SK-N-SH treated with all-trans-retinoic acid at 6 μM for 48 hours (cell line): ENCODE results near the gene ADGRL2.
"Not testable (repeated sequence)": the region's sequence is repeated elsewhere in the genome, so short reads cannot be mapped to it uniquely, and the experiment has no call there.

Experiments used
- ATAC-seq: fragments of 200-7000 bp; cut with Tn5 transposase; 3 replicates; pipeline ENCODE4 v1.9.1; 2020; ENCODE audit warnings: mild to moderate bottlenecking, moderate library complexity
- ARNTL ChIP-seq: fragments of 450-650 bp; formaldehyde crosslinking; IDR thresholded peaks from 2 replicates; pipeline ENCODE4 v1.5.0; 2020; ENCODE audit warnings: low read depth, mild to moderate bottlenecking, moderate library complexity, borderline replicate concordance
- BACH2 ChIP-seq: fragments of 250-450 bp; sonication (Bioruptor Pico); IDR thresholded peaks from 2 replicates; pipeline ENCODE4 v1.9.0; 2021; ENCODE audit warnings: mild to moderate bottlenecking, borderline replicate concordance
- CREB5 ChIP-seq: fragments of 250-450 bp; sonication (Bioruptor Pico); IDR thresholded peaks from 2 replicates; pipeline ENCODE4 v1.5.1; 2020; ENCODE audit warnings: low read depth, mild to moderate bottlenecking, moderate library complexity
- CSDC2 ChIP-seq: fragments of 250-450 bp; sonication (Bioruptor Pico); IDR thresholded peaks from 2 replicates; pipeline ENCODE4 v1.5.0; 2020; ENCODE audit warnings: mild to moderate bottlenecking, moderate library complexity
- ESRRG ChIP-seq: fragments of 250-450 bp; sonication (Bioruptor Pico); IDR thresholded peaks from 2 replicates; pipeline ENCODE4 v1.6.1; 2021; ENCODE audit warnings: mild to moderate bottlenecking
- GLIS3 ChIP-seq: fragments of 250-450 bp; sonication (Bioruptor Pico); IDR thresholded peaks from 2 replicates; pipeline ENCODE4 v1.5.0; 2020; ENCODE audit warnings: mild to moderate bottlenecking, moderate library complexity
- ISL1 ChIP-seq: fragments of 250-450 bp; sonication (Bioruptor Pico); IDR thresholded peaks from 2 replicates; pipeline ENCODE4 v2.1.2; 2022; ENCODE audit warnings: mild to moderate bottlenecking, moderate library complexity
- OSR1 ChIP-seq: fragments of 250-450 bp; sonication (Bioruptor Pico); IDR thresholded peaks from 2 replicates; pipeline ENCODE4 v1.8.0; 2022; ENCODE audit warnings: moderate library complexity, mild to moderate bottlenecking, inconsistent platforms
- PPARA ChIP-seq: fragments of 250-450 bp; sonication (Bioruptor Pico); IDR thresholded peaks from 2 replicates; pipeline ENCODE4 v1.5.0; 2020; ENCODE audit warnings: mild to moderate bottlenecking, borderline replicate concordance
- RARB ChIP-seq: fragments of 250-450 bp; sonication (Bioruptor Pico); IDR thresholded peaks from 2 replicates; pipeline ENCODE4 v1.8.0; 2021; ENCODE audit warnings: mild to moderate bottlenecking, moderate library complexity
- SNAI2 ChIP-seq: fragments of 250-450 bp; sonication (Bioruptor Pico); IDR thresholded peaks from 2 replicates; pipeline ENCODE4 v1.5.0; 2020; ENCODE audit warnings: mild to moderate bottlenecking, moderate library complexity
- TCF4 ChIP-seq: fragments of 250-450 bp; sonication (Bioruptor Pico); IDR thresholded peaks from 2 replicates; pipeline ENCODE4 v1.8.0; 2021; ENCODE audit warnings: mild to moderate bottlenecking, moderate library complexity, borderline replicate concordance
- TOX ChIP-seq: fragments of 250-450 bp; sonication (Bioruptor Pico); IDR thresholded peaks from 2 replicates; pipeline ENCODE4 v1.8.0; 2021; ENCODE audit warnings: mild to moderate bottlenecking, moderate library complexity, borderline replicate concordance
- ZC3H10 ChIP-seq: fragments of 250-450 bp; sonication (Bioruptor Pico); IDR thresholded peaks from 2 replicates; pipeline ENCODE4 v1.5.1; 2021; ENCODE audit warnings: mild to moderate bottlenecking, moderate library complexity
- ZFP3 ChIP-seq: fragments of 250-450 bp; sonication (Bioruptor Pico); IDR thresholded peaks from 2 replicates; pipeline ENCODE4 v1.5.0; 2020; ENCODE audit warnings: mild to moderate bottlenecking, moderate library complexity
- ZFP30 ChIP-seq: fragments of 450-650 bp; formaldehyde crosslinking; IDR thresholded peaks from 2 replicates; pipeline ENCODE4 v1.5.0; 2022; ENCODE audit warnings: mild to moderate bottlenecking, moderate library complexity
- ZNF565 ChIP-seq: fragments of 450-650 bp; formaldehyde crosslinking; conservative IDR thresholded peaks from 2 replicates; pipeline ENCODE4 v1.5.0; 2020; ENCODE audit warnings: low read depth, mild to moderate bottlenecking, moderate library complexity
- ZNF70 ChIP-seq: fragments of 450-650 bp; formaldehyde crosslinking; IDR thresholded peaks from 2 replicates; pipeline ENCODE4 v1.5.0; 2020; ENCODE audit warnings: mild to moderate bottlenecking, moderate library complexity
- ZNF8 ChIP-seq: fragments of 450-650 bp; formaldehyde crosslinking; IDR thresholded peaks from 2 replicates; pipeline ENCODE4 v1.5.0; 2020; ENCODE audit warnings: mild to moderate bottlenecking, moderate library complexity
- TF ChIP-seq, protein P1 (sequence below): fragments of 250-450 bp; sonication (Bioruptor Pico); IDR thresholded peaks from 2 replicates; pipeline ENCODE4 v1.8.0; 2021; ENCODE audit warnings: low read depth, mild to moderate bottlenecking, moderate library complexity, borderline replicate concordance
- TF ChIP-seq, protein P2 (sequence below): fragments of 250-450 bp; sonication (Bioruptor Pico); IDR thresholded peaks from 2 replicates; pipeline ENCODE4 v1.8.0; 2020; ENCODE audit warnings: mild to moderate bottlenecking, moderate library complexity, borderline replicate concordance
- TF ChIP-seq, protein P3 (sequence below): fragments of 250-450 bp; sonication (Bioruptor Pico); IDR thresholded peaks from 2 replicates; pipeline ENCODE4 v1.5.1; 2021; ENCODE audit warnings: mild to moderate bottlenecking, moderate library complexity

ADGRL2 gene

DNA sequence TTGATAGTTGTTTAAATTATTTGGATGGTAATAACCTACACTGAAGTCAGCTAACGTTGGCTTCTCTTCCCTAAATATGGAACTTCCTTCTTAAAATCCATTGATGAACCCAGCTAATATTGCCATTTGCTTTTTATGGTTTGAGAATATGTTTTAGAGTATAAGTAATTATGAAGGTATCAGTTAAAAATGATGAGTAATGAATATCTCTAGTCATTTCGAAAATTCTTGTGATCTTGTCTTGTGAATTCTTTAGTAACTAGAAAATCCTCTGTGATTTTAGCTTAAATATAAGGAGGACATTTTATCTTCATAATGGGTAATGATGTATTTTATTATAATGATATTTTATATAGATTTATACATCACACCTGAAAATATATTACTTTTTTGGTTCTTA lies 50.5 kb downstream of the ADGRL2 start:
- ATAC-seq: no peak
- TF ChIP-seq ZFP30 (CRISPR knock-in tag) (no peak), TOX (no peak)

DNA sequence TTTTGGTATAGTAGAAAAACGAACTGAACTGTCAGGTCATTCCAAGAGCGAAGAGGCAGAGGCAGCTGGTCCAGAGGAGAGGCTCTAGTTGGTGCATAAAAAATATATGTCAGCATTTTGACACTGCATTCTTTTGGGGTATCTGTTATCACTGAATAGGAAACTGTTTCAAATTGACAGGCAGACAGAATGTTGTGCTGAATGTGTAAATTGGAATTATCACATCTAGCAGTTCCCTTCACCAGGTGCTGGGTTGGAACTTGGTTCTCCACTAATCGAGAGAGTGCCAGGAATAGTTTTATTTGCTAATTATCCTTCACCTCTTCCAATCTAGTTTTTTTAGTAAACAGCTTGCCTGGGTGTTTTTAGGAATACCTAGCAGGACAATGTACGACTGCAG lies 52.2 kb downstream of the ADGRL2 start:
- no peak for ATAC-seq
- no peak for TF ChIP-seq ZNF8 (CRISPR knock-in tag)
- no peak for TF ChIP-seq ZNF70
- TF ChIP-seq RARB (CRISPR knock-in tag): no peak
- TF ChIP-seq TOX: no peak
- TF ChIP-seq ZNF565 (CRISPR knock-in tag): no peak
- TF ChIP-seq OSR1 (CRISPR knock-in tag): no peak
- no peak for TF ChIP-seq ZFP3 (CRISPR knock-in tag)
- TF ChIP-seq, protein P1, sequence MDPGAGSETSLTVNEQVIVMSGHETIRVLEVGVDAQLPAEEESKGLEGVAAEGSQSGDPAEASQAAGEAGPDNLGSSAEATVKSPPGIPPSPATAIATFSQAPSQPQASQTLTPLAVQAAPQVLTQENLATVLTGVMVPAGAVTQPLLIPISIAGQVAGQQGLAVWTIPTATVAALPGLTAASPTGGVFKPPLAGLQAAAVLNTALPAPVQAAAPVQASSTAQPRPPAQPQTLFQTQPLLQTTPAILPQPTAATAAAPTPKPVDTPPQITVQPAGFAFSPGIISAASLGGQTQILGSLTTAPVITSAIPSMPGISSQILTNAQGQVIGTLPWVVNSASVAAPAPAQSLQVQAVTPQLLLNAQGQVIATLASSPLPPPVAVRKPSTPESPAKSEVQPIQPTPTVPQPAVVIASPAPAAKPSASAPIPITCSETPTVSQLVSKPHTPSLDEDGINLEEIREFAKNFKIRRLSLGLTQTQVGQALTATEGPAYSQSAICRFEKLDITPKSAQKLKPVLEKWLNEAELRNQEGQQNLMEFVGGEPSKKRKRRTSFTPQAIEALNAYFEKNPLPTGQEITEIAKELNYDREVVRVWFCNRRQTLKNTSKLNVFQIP: no peak
- TF ChIP-seq PPARA (CRISPR knock-in tag): no peak
- TF ChIP-seq, protein P2, sequence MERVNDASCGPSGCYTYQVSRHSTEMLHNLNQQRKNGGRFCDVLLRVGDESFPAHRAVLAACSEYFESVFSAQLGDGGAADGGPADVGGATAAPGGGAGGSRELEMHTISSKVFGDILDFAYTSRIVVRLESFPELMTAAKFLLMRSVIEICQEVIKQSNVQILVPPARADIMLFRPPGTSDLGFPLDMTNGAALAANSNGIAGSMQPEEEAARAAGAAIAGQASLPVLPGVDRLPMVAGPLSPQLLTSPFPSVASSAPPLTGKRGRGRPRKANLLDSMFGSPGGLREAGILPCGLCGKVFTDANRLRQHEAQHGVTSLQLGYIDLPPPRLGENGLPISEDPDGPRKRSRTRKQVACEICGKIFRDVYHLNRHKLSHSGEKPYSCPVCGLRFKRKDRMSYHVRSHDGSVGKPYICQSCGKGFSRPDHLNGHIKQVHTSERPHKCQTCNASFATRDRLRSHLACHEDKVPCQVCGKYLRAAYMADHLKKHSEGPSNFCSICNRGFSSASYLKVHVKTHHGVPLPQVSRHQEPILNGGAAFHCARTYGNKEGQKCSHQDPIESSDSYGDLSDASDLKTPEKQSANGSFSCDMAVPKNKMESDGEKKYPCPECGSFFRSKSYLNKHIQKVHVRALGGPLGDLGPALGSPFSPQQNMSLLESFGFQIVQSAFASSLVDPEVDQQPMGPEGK: no peak
- no peak for TF ChIP-seq GLIS3 (CRISPR knock-in tag)
- no peak for TF ChIP-seq ISL1 (CRISPR knock-in tag)
- TF ChIP-seq, protein P3, sequence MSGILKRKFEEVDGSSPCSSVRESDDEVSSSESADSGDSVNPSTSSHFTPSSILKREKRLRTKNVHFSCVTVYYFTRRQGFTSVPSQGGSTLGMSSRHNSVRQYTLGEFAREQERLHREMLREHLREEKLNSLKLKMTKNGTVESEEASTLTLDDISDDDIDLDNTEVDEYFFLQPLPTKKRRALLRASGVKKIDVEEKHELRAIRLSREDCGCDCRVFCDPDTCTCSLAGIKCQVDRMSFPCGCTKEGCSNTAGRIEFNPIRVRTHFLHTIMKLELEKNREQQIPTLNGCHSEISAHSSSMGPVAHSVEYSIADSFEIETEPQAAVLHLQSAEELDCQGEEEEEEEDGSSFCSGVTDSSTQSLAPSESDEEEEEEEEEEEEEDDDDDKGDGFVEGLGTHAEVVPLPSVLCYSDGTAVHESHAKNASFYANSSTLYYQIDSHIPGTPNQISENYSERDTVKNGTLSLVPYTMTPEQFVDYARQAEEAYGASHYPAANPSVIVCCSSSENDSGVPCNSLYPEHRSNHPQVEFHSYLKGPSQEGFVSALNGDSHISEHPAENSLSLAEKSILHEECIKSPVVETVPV (CRISPR knock-in tag): no peak
- TF ChIP-seq TCF4: no peak
- TF ChIP-seq BACH2: no peak
- no peak for TF ChIP-seq SNAI2 (CRISPR knock-in tag)
- no peak for TF ChIP-seq CREB5 (CRISPR knock-in tag)
- no peak for TF ChIP-seq ARNTL (CRISPR knock-in tag)
- TF ChIP-seq CSDC2 (CRISPR knock-in tag): no peak
- TF ChIP-seq ESRRG: no peak

DNA sequence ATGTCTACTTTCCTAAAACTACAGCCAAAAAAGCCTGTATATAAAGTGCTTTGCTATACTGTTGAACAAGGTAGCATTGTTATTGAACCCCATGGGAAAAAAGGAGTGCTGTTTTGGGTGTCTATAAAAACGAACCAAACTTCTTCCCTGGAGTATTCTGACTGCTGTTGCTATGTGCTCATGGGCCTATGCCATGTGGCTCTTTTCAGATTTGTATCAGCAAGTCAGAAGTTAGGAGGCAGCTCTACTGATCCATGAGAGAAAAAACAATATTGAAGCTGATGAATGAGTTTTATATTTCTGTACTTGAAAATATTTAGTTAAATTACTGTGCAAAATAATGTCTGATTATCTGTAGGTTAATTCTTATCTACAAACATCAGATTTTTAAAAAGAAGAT lies 66.5 kb downstream of the ADGRL2 start:
- TF ChIP-seq CREB5 (CRISPR knock-in tag) (no peak), PPARA (CRISPR knock-in tag) (no peak), ZNF565 (CRISPR knock-in tag) (no peak), CSDC2 (CRISPR knock-in tag) (no peak), ZFP30 (CRISPR knock-in tag) (no peak), ZNF70 (no peak), ZC3H10 (CRISPR knock-in tag) (no peak), ISL1 (CRISPR knock-in tag) (no peak), BACH2 (no peak)
- ATAC-seq: peak; percentile 66; the same call in 2 of the 3 replicates

DNA sequence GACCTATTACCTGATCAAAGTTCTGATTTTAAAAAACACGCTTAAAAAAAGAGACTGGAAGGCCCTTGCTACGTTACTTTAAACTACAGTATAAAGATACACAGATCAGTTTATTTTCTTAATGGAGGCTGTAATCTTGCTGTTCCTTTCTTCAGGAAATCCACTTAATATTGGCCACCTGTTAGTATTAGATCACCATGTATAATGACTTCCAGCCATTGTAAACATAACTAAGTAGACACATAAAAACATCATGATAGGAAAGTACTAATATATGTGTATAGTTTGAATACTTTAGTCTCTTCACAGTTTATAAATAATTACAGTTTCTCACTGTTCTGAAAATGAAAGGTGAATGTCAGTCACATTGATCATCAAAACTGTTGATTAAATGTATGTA lies 68.6 kb downstream of the ADGRL2 start:
- TF ChIP-seq ZC3H10 (CRISPR knock-in tag): no peak
- TF ChIP-seq SNAI2 (CRISPR knock-in tag): no peak
- TF ChIP-seq ZNF70: no peak
- TF ChIP-seq PPARA (CRISPR knock-in tag): no peak
- no peak for TF ChIP-seq ZNF8 (CRISPR knock-in tag)
- no peak for TF ChIP-seq ESRRG
- no peak for ATAC-seq

DNA sequence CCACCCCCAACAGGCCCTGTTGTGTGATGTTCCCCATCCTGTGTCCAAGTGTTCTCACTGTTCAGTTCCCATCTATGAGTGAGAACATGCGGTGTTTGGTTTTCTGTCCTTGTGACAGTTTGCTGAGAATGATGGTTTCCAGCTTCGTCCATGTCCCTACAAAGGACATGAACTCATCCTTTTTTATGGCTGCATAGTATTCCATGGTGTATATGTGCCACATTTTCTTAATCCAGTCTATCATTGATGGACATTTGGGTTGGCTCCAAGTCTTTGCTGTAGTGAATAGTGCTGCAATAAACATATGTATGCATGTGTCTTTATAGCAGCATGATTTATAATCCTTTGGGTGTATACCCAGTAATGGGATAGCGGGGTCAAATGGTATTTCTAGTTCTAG lies 70.4 kb downstream of the ADGRL2 start:
- ATAC-seq: not testable (repeated sequence)
